Activated CD8-positive, alpha-beta memory T cell treated with anti-CD3 and anti-CD28 coated beads, Interleukin-2, amount 50 U/mL, for 1 hour (primary cell): ENCODE results near the gene FPR3.

Source experiments
- DNase-seq: peaks from one replicate; pipeline ENCODE4 v3.0.0-alpha.2; 2020; ENCODE audit errors: extremely low read depth

Gene FPR3

DNA sequence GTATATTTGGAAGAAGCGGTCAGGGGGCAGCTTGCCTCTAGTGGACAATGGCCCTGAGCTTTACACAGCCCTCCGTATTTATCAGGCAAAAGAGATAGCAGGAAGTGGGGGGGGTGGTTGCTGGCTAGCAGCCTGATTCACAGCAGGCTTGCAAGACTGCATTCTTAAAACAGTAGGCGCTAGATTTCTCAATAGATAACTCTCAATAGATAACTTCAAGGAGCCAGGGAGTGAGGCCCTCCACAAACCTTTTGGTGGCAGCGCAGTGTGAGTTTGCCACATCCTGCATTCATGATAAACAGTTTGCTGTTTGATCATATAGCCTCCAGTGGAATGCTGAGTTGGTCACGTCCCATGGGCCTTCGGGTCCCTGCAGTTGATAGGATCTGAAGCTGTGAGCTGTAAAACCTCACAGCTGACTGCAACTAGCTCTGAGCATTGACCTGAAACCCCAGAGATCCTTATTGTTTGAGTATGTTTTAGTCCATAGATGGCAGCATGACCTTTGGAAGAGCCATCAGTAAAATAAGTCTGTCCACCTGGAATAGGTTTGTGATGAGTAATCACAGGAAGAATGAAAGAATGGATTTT is 12.2 kb downstream of the FPR3 start:
- DNase-seq, result no peak

DNA sequence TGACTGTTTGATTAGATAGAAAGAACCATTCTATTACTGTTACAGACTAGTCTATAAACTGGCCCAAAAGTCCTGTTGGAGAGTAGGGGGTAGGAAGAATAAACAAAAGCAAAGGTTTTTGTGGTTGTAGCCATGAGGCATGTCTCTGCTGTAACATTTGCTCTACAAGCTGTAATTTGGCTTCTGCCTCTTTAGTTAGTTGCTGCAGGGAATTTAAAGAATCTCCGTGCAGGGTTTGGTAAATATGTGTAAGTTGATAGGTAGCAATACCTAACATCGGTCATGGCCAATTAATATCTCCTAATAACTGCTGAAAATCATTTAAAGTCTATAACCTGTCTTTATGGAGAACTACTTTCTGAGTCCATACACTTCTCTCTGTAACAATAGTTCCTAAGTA is 13.0 kb downstream of the FPR3 start:
- DNase-seq, result no peak

- DNase-seq, result no peak
These were observed 13.5 kb downstream of the FPR3 start for GRCh38 chr19:51808333-51808986.

DNA sequence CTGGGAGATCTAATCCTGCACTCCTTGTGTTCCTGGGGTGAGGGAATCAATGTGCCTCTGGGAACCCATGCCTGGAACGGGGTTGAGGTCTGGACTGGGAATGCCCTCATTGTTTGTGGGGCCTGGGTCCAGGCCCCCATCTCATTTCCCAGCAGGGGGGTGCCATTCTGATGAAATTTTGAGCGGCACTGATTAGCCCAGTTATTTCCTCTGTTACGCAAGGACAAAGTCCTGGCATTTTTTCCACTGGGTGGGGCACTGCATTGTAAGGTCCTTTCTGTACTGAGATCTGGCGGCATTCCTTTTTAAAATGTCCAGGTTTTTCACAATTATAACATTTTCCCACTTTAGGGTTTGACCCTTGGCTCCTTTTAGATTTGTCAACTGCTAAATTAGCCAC is 14.8 kb downstream of the FPR3 start:
- DNase-seq, result no peak

GRCh38 chr19:51810223-51810622 is 15.3 kb downstream of the FPR3 start:
- DNase-seq, result no peak

DNA sequence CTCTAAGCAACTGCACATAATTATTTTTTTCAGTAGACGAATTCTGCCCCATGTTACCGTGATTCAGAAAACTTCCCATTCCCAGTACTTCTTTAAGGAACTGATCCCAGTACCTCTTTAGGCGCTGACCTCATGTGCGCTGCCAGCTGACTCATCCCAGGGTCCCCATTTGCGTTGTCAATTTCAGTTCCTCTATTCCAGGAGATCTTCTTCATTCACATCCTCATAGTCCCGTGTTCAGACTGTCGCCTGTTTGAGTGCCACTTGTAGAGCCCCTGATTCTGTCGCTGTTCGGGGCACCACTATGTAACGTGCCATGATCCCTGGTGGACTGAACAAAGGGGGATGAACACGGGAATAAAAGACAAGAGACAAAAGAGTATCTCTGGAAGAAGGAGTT is 16.4 kb downstream of the FPR3 start:
- DNase-seq, result no peak

DNA sequence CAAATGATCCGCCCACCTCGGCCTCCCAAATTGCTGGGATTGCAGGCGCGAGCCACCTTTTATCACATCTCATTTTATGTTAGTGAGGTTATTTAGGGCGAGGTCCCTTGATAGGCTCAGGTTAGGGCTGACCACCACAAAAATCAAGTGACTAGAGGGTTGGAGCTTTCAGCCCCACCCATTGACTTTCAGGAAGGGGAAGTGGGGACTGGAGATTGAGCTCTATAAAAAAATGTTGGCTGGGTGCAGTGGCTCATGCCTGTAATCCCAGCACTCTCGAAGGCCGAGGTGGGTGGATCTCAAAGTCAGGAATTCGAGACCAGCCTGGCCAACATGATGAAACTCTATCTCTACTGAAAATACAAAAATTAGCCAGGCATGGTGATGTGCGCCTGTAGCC is 20.1 kb downstream of the FPR3 start:
- DNase-seq, result no peak

DNA sequence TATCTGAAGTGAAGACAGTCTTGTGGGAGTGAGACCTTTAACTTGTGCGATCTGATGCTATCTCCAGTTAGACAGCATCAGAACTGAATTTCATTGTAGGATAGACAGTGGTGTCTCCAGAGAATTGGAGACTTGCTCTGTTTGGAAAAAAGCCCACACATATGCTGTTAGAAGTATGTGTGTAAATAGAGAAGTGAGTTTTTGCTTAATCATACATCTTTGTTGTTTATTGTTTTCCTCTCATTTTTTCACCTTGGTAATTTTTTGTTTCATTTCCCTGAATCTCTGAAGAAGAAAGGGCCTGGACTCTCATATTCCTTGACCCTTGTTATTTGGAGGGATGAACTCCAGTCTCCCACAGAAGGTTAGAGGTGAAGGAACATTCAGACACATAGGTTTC is 21.8 kb downstream of the FPR3 start:
- DNase-seq, result no peak

GRCh38 chr19:51820011-51820410 is 25.1 kb downstream of the FPR3 start:
- DNase-seq, result no peak

- DNase-seq, result no peak
These were observed 26.0 kb downstream of the FPR3 start for GRCh38 chr19:51820831-51821446.

DNA sequence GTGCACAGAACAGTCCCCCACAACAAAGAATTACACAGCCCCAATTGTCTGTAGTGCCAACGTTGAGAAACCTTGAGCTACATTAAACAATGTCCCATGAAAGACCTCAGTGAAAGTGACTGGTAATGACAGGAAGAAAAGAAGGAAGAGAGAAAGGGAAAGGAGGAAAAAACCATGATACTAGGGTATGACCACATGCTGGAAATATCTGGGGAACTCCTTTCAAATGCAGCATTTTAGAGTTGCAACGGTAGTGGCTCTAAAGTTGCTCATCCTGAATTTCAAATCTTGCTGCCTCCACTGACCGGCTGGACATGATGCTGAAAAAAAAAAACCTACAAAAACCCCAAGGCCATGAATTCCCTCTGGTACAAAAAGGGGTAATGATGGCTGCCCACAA is 26.5 kb downstream of the FPR3 start:
- DNase-seq, result no peak

- no peak for DNase-seq
These were observed 27.0 kb downstream of the FPR3 start for GRCh38 chr19:51821921-51822320.

DNA sequence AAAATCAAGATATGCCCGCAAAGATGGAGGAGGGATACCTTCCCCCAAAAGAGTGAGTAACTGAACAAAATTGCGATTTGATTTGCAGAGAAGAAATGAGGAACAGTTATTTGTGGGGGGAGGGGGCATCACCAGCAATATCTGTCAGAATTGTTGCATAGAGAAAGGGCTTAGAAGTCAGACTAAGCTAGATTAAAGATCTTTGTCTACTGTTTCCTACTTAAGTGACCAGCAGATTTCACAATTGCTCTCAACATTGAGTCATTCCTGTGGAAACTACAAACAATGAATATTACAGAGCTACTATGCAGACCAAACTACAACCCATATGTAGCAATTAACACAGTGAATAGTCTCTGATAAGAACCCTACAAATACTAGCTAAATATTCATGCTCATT is 27.4 kb downstream of the FPR3 start:
- no peak for DNase-seq

DNA sequence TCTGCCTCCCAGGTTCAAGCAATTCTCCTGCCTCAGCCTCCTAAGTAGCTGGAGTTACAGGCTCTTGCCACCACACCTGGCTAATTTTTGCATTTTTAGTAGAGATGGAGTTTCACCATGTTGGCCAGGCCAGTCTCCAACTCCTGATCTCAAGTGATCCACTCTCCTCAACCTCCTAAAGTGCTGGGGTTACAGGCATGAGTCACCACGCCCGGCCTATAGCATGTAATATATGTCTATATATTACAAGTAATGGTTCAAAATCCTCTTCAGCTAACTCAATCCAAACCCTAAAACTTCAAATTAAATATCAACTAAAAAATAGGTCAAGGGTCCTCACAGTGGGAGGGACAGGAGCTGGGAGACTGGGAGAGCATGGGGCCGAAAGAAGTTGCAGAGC is 28.0 kb downstream of the FPR3 start:
- DNase-seq, result no peak

GRCh38 chr19:51824281-51825005 is 29.5 kb downstream of the FPR3 start:
- no peak for DNase-seq

DNA sequence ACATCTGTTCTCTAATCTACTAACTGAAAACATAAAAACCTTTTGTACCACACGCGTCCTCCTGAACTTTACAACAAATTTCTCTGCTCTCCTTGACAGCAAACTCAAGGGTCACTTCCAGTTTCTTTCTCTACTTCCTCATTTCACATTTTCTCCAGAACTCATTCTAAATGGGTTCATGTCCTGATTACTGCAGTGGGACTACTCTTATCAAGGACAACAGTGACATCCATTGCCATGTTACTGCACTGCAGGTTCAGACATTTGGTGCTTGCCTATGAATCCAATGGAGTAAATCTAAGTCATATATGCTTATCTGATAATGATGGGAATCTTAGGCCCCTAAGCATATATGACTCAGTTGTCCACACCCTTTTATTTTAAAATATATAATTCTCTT is 35.3 kb downstream of the FPR3 start:
- no peak for DNase-seq

GRCh38 chr19:51837145-51837544 is 42.2 kb downstream of the FPR3 start:
- DNase-seq, result no peak

GRCh38 chr19:51861870-51862622 is 67.1 kb downstream of the FPR3 start:
- no peak for DNase-seq

DNA sequence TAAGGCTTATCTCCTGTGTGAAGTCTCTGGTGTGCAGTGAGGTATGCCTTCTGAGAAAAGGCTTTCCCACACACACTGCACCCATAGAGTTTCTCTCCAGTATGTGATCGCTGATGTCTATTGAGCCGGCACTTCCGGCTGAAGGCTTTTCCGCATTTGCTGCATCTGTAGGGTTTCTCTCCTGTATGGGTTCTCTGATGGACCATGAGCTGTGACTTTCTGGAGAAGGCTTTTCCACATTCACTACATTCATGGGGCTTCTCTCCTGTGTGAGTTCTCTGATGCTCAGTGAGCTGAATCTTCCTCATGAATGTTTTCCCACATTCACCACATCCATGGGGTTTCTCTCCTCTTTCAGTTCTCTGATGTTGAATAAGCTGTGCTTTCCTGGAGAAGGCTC is 78.1 kb downstream of the FPR3 start:
- no peak for DNase-seq
